Activated CD4-positive, alpha-beta memory T cell treated with anti-CD3 and anti-CD28 coated beads, Interleukin-2, amount 10 ng/mL, durations not matched to agents 7 days and 5 days (primary cell): ENCODE data around the gene SEMA4A. TPM values are rescaled to one million over a fixed set of nuclear protein-coding genes. Genes with fewer than 3 reads are reported as not detected.
A peak's percentile ranks its signal among the peaks of the same experiment; 100 is the strongest.
"Not testable (repeated sequence)": the region's sequence is repeated elsewhere in the genome, so short reads cannot be mapped to it uniquely, and the experiment has no call there.

Experiments used
- CTCF ChIA-PET: fragments of 350-600 bp; sonication (Branson Sonifier 250); formaldehyde crosslinking; loops from one replicate; lab custom pipeline; 2021; ENCODE audit warnings: antibody characterized with exemption, inconsistent platforms; lab: Charles Lee
- POLR2A ChIA-PET: fragments of 350-600 bp; sonication (Branson Sonifier 250); formaldehyde crosslinking; loops from one replicate; lab custom pipeline; 2021; ENCODE audit warnings: antibody characterized with exemption; lab: Charles Lee
- DNase-seq: peaks from one replicate; pipeline ENCODE4 v3.0.0-alpha.2; 2020
- H3K27ac Mint-ChIP-seq: one replicate; pipeline ENCODE4 v1.8.0; 2021; ENCODE audit warnings: mild to moderate bottlenecking, mixed read lengths
- H3K27me3 Mint-ChIP-seq: one replicate; pipeline ENCODE4 v1.8.0; 2021; ENCODE audit warnings: mixed read lengths
- H3K36me3 Mint-ChIP-seq: one replicate; pipeline ENCODE4 v1.8.0; 2021; ENCODE audit warnings: low read depth, mixed read lengths
- H3K4me1 Mint-ChIP-seq: one replicate; pipeline ENCODE4 v1.8.0; 2021; ENCODE audit warnings: mixed read lengths
- H3K4me3 Mint-ChIP-seq: one replicate; pipeline ENCODE4 v1.8.0; 2021; ENCODE audit warnings: mild to moderate bottlenecking, mixed read lengths
- H3K9me3 Mint-ChIP-seq: one replicate; pipeline ENCODE4 v1.8.0; 2021; ENCODE audit warnings: mixed read lengths
- total RNA-seq, 2 experiments: library from RNA; stranded (reverse); gene quantifications; one replicate each; pipeline ENCODE4 v1.2.3, GENCODE V29; 2021

SEMA4A gene
- total RNA-seq, 2 experiments from 2014 or later, result 20.8 to 21.5 TPM

DNA sequence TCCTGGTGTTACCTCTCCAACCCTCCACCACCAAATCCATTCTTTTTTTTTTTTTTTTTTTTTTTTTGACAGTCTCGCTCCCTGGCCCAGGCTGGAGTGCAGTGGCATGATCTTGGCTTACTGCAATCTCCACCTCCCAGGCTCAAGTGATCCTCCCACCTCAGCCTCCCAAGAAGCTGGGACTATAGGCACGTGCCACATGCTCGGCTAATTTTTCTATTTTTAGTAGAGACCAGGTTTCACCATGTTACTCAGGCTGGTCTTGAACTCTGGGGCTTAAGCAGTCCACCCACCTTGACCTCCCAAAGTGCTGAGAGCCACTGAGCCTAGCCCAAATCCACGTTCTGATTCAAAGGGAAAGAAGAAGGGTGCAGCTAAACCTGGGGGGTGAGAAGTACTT, 32.4 kb upstream of the SEMA4A start:
- not testable (repeated sequence) for H3K27ac Mint-ChIP-seq, DNase-seq
- POLR2A ChIA-PET, result interaction anchor here (0.9 to 4.7 kb wide), 3 partner anchors 10 to 24 kb away, joined by 3 to 29 read pairs (median 5); no protein-coding TSS in a partner anchor

DNA sequence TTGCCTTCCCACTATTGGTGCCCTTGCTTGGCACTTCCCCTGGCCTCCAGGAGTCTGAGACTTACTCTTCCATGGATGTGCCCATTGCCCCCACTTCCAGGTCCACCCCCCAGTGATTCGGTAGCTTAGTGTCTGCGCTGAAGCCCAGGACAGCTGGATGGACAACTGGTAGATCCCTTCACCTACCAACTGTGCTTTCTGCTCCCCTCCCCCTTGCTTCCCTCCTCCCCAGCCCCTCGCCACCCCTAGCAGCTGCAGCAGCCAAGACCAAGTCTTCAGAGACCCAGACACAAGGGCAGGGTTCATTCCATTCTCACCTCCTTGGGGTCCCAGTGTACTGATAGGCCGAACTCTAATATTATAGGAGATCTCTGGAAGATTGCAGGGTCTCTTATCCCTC, 31.9 kb upstream of the SEMA4A start:
- ChIA-PET POLR2A (interaction anchor here (4.7 kb wide), 1 partner anchor 24 kb away, joined by 29 read pairs; no protein-coding TSS in a partner anchor), CTCF (interaction anchor here (0.7 to 11.4 kb wide), 3 partner anchors 26 to 160 kb away, joined by 3 to 612 read pairs (median 86); no protein-coding TSS in a partner anchor)
- Mint-ChIP-seq H3K27me3 (no peaks in the 10 kb centered on the region), H3K9me3 (no peaks in the 10 kb centered on the region), H3K4me3 (no peak overlapping the region), H3K27ac (no peak overlapping the region), H3K36me3 (peaks cover 2% of the 10 kb centered on the region), H3K4me1 (peaks cover 73% of the 10 kb centered on the region)
- DNase-seq, result no peak

More for the DNA sequence above, 32.4 kb upstream of the SEMA4A start:
- not testable (repeated sequence) for H3K36me3 Mint-ChIP-seq, H3K4me3 Mint-ChIP-seq, H3K27me3 Mint-ChIP-seq, H3K9me3 Mint-ChIP-seq
- CTCF ChIA-PET, result interaction anchor here (8.0 kb wide), 1 partner anchor 25 kb away, joined by 86 read pairs; no protein-coding TSS in a partner anchor
- peaks cover 73% of the 10 kb centered on the region for H3K4me1 Mint-ChIP-seq

DNA sequence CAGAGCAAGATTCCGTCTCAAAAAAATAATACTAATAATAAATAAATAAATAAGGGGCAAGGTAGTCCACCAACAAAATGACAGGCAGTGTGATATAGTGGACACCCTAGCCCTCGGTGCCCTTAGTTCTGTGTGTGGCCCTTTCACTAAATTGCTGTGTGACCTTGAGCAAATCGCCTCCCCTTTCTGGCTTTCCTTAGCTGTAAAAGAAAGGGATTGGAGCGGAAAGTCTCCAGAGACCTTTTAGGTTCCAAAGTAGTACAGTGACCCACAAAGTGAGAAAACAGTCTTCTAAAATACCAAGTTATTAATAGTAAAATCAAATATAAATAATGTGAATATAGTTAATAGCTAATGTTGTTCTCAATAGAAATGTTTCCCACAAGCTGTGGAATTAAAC, 31.3 kb upstream of the SEMA4A start:
- ChIA-PET POLR2A (interaction anchor here (4.7 kb wide), 1 partner anchor 25 kb away, joined by 29 read pairs; no protein-coding TSS in a partner anchor), CTCF (interaction anchor here (2.1 to 11.4 kb wide), 2 partner anchors 15 to 29 kb away, joined by 7 to 612 read pairs; no protein-coding TSS in a partner anchor)
- H3K27me3 Mint-ChIP-seq, result no peaks in the 10 kb centered on the region
- no peaks in the 10 kb centered on the region for H3K9me3 Mint-ChIP-seq
- H3K4me3 Mint-ChIP-seq, result no peak overlapping the region
- DNase-seq, result no peak
- no peak overlapping the region for H3K27ac Mint-ChIP-seq
- peaks cover 77% of the 10 kb centered on the region for H3K4me1 Mint-ChIP-seq
- H3K36me3 Mint-ChIP-seq, result peaks cover 2% of the 10 kb centered on the region

DNA sequence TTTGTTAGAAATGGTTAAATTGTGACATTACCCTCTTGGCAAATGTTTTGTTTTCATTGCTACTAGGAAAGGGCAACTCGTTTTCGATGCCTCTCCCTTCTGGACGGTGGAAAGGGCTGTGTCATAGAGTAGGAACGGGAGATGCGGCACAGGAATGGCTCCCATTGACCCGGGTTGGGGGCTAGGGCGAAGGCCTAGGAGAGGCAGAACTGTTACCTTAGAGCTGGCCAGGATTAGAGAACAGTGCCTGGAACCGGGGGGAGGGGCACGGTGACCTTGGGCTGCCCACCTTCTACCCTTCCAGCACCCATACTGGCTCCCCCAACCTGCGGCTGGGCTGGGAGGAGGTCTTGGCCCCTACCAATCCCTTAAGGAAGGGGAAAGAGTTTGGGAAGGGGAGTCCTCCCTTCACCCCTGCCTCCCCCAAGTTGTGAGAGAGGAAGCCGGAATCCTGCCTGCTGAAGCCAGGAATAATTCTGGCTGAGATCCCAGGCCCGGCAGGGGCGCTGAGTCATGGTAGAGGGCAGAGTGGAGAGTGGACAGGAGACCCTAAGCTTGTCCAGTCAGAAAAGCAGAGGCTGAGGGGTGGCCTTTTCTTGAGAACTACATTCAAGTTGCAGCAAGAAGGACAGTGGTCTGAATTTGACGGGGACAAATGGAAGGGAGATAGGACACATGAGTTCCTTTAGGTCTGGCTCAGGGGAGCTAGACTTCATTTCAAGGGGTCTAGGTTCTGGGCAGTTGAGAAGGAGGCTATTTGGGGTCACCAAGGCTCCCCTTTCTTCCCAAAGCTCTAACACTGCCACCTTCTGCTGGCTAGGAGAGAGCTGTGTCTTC, 30.6 kb upstream of the SEMA4A start:
- no peak overlapping the region for H3K4me3 Mint-ChIP-seq
- peak overlapping the region; percentile 78 for H3K27ac Mint-ChIP-seq
- H3K4me1 Mint-ChIP-seq, result peaks cover 83% of the 10 kb centered on the region
- no peak for DNase-seq
- H3K27me3 Mint-ChIP-seq, result no peaks in the 10 kb centered on the region
- POLR2A ChIA-PET, result interaction anchor here (1.5 to 8.9 kb wide), 3 partner anchors 7 to 25 kb away, joined by 4 to 111 read pairs (median 29); partner anchors contain the start of gene LMNA
- CTCF ChIA-PET, result interaction anchor here (2.1 to 11.4 kb wide), 2 partner anchors 16 to 30 kb away, joined by 7 to 612 read pairs; no protein-coding TSS in a partner anchor
- no peaks in the 10 kb centered on the region for H3K9me3 Mint-ChIP-seq
- peaks cover 2% of the 10 kb centered on the region for H3K36me3 Mint-ChIP-seq

DNA sequence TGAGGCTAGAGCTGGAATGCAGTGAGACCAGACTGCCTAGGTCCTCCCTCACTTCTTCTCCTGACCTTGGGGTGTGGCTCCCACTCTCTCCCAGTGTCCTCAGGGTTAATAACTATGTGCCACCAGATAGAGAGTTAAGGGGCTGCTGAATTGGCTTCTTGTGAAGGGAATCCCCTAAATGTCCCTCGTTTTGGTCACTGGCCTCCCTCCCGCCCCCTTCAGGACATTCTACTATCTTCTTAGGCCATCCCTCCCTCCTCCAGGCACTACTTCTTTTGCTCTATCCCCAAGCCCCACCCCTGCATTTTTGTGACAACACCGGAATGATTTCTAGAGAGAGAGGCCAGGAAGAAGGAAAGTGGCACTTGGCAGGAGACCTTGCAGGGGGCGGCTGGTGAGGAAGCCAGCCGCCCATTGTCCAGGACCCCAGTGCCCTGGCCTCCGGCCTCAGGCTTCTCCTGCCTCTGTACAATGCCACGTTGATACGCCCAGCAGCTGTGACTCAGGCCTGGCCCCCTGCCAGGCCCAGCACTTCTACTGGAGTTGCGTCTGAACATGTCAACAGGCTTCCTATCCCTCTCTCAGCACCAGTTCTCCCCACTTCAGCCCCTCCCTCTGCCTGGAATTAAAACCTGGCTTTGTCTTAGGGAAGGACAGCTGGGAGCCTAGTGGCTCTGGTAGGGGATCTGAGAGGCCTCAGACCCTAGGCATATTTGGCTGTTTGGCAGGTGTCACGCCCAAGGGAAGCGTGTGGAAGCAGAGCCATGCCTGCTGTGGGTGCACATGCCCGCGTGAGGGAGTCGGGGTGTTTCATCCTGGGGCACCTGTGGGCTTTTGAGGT, 29.8 kb upstream of the SEMA4A start:
- H3K27me3 Mint-ChIP-seq, result no peaks in the 10 kb centered on the region
- H3K4me3 Mint-ChIP-seq, result peak overlapping the region; percentile 6
- ChIA-PET CTCF (interaction anchor here (2.1 to 11.4 kb wide), 3 partner anchors 8 to 31 kb away, joined by 7 to 612 read pairs (median 98); partner anchors contain the start of gene LMNA), POLR2A (interaction anchor here (1.5 to 8.9 kb wide), 2 partner anchors 8 to 24 kb away, joined by 4 to 111 read pairs; partner anchors contain the start of gene LMNA)
- DNase-seq, result peak; percentile 61
- H3K4me1 Mint-ChIP-seq, result peaks cover 85% of the 10 kb centered on the region
- H3K36me3 Mint-ChIP-seq, result peaks cover 2% of the 10 kb centered on the region
- no peaks in the 10 kb centered on the region for H3K9me3 Mint-ChIP-seq
- peak overlapping the region; percentile 78 for H3K27ac Mint-ChIP-seq

DNA sequence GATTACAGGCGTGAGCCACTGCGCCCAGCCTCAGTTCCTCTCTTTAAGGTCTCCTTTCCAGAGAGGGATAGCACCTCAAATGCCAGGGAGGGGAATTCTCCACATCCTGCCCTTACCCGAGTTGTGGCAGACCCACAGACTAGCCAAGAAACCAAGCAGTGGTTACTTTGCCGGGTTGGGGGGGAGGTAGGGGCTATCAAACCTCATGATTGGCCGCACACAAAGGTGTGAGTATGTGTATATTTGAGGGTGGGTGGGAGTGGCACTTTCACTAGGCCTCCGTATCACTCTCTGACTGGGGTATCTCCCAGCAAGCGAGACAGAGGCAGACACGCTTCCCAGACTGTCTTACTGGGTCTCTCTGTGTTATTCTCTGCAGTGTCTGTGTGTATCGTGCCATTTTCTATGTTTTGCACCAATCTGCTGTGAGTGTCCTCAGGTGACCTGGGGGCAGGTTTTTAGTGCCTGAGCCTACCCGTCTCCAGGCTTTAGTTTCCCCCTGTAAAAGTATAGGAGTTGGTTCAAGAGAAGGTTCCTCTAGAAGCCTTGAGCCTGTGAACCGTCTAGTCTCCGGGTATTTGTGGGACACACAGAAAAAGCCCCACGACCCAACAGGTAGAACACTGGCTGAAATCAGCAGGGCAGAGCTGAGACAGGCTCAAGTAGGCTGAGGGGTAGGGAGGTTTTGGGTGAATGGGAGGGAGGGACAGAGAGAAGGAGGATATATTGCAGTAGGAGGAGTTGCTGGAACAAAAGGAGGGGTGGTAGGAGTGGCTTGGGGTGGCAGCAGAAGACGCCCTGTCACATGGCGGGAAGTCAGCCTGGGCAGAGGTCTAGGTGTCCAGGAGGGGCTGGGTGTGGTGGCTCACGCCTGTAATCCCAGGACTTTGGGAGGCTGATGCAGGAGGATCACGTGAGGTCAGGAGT, 28.6 kb upstream of the SEMA4A start:
- Mint-ChIP-seq H3K36me3 (peaks cover 2% of the 10 kb centered on the region), H3K27me3 (no peaks in the 10 kb centered on the region), H3K4me3 (peak overlapping the region; percentile 34), H3K27ac (peak overlapping the region; percentile 78), H3K4me1 (peaks cover 90% of the 10 kb centered on the region), H3K9me3 (no peaks in the 10 kb centered on the region)
- peak; percentile 38 for DNase-seq
- POLR2A ChIA-PET, result interaction anchor here (0.6 to 8.9 kb wide), 5 partner anchors 9 to 212 kb away, joined by 3 to 222 read pairs (median 15); partner anchors contain the start of gene LMNA
- CTCF ChIA-PET, result interaction anchor here (0.6 to 11.4 kb wide), 7 partner anchors 9 to 158 kb away, joined by 3 to 612 read pairs (median 34); partner anchors contain the start of genes LMNA, SMG5 and TMEM79

DNA sequence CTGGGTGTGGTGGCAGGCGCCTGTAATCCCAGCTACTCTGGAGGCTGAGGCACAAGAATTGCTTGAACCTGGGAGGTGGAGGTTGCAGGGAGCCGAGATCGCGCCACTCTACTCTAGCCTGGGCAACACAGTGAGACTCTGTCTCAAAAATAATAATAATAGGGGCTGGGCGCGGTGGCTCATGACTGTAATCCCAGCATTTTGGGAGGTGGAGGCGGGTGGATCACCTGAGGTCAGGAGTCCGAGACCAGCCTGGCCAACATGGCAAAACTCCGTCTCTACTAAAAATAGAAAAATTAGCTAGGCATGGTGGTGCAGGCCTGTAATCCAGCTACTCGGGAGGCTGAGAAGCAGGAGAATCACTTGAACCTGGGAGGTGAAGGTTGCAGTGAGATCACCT, 27.8 kb upstream of the SEMA4A start:
- H3K4me3 Mint-ChIP-seq, H3K36me3 Mint-ChIP-seq, DNase-seq, H3K27me3 Mint-ChIP-seq, H3K9me3 Mint-ChIP-seq: not testable (repeated sequence)
- peaks cover 89% of the 10 kb centered on the region for H3K4me1 Mint-ChIP-seq
- peak overlapping the region; percentile 78 for H3K27ac Mint-ChIP-seq
- ChIA-PET CTCF (interaction anchor here (0.6 to 11.4 kb wide), 7 partner anchors 10 to 158 kb away, joined by 3 to 612 read pairs (median 34); partner anchors contain the start of genes LMNA, SMG5 and TMEM79), POLR2A (interaction anchor here (0.6 to 8.9 kb wide), 6 partner anchors 10 to 211 kb away, joined by 3 to 222 read pairs (median 9); partner anchors contain the start of gene LMNA)

DNA sequence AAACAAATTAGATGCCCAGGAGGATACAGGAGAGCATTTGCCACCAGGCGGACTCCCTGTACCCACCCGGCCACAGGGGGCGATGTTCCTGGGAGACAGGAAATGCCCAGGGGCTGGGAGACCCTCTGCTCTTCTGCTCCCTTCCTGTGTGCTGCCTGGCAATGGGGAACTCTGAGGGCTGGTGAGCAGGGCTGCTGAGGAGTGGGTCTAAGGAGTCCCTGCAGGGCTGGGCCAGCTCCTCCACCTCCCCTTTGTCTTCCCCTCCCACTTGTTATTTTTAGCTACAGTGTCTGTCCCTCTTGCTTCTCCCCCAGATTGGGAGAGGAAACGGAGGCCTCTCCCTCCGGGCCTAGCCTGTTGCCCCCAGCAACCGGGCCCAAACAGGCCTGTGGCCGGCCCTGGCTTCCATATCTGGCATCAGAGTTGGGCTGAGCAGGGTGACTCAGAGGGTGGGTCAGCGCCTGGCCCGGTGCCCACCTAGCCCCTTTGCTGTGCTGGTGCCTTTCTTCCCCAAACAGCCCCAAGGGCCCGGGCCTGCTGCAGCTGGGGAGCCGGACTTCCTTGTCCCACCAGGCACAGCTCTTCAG, 27.2 kb upstream of the SEMA4A start:
- Mint-ChIP-seq H3K27ac (peak overlapping the region; percentile 85), H3K4me3 (peak overlapping the region; percentile 53), H3K9me3 (no peaks in the 10 kb centered on the region), H3K27me3 (no peaks in the 10 kb centered on the region), H3K36me3 (peaks cover 5% of the 10 kb centered on the region), H3K4me1 (peaks cover 86% of the 10 kb centered on the region)
- ChIA-PET CTCF (interaction anchor here (2.5 to 11.4 kb wide), 6 partner anchors 10 to 157 kb away, joined by 7 to 612 read pairs (median 40); partner anchors contain the start of genes LMNA, SMG5 and TMEM79), POLR2A (interaction anchor here (0.9 to 8.9 kb wide), 9 partner anchors 11 to 210 kb away, joined by 3 to 222 read pairs (median 7); partner anchors contain the start of genes LMNA, PMF1 and SMG5)
- DNase-seq, result peak; percentile 76

DNA sequence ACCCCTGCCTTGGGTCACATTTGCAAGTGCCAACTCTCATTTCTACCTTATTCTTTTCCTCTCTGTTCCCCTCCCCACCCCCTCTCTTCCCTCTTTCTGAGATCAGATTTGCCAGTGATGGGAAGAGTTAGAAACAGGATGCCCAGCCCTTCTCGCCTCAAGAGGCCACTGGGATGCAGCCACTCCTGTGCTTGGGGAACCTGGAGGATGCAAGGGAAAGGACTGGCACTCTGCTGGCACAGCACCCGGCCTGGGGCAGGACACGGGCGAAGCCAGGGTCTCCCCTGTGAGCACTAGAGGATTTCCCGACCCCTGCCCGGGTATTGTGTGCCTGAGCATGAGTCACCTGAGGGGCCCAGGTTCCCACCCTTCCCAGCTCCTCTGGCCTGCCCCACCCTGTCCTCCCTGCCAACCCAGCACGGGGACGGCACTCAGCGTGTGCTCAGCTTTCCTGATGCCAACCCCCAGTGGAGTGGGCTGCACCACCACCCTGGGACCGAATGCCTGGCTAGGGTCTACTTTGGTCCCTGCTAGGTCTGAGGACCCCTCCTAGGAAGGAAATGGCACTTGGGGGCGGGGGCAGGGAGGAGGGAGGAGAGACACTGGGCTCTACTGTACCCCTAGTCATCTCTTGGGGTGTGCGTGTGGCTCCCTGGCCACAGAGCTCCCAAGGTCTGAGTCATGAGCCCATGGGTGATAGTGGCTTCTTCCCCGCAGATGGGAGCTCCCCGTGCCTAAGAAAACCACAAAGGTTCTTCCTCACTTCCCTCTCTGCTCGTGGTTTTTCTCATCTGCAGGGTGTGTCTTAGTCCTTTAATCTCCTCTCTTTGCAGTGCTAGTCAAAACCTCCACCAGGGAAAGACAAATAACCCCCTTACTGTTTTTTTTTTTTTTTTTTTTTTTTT, 26.5 kb upstream of the SEMA4A start:
- Mint-ChIP-seq H3K27me3 (no peaks in the 10 kb centered on the region), H3K27ac (peak overlapping the region; percentile 85), H3K36me3 (peaks cover 6% of the 10 kb centered on the region), H3K4me3 (peak overlapping the region; percentile 62), H3K9me3 (no peaks in the 10 kb centered on the region), H3K4me1 (peaks cover 80% of the 10 kb centered on the region)
- CTCF ChIA-PET, result interaction anchor here (0.7 to 11.4 kb wide), 11 partner anchors 11 to 193 kb away, joined by 3 to 612 read pairs (median 9); partner anchors contain the start of genes LMNA, SMG5 and TMEM79
- peak; percentile 92 for DNase-seq
- POLR2A ChIA-PET, result interaction anchor here (0.9 to 8.9 kb wide), 10 partner anchors 12 to 156 kb away, joined by 3 to 222 read pairs (median 6); partner anchors contain the start of genes ARHGEF2, LMNA, PMF1 and SMG5

DNA sequence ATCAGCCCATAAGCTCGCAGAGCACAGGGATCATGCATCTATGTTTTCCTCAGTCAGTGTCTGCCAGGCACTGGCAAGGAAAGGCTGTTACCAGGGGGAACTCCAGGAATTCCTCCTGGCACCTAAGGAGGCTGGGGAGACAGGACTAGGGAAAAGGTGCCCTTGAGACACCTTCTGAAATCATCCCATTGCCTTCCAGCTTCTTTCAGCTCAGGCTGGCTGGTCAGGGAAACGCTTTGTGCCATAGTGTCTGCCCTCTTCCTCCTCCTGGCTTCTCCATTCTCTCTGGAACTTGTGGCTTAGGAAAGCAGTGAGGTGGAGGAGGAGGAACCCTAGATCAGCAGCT, 25.1 kb upstream of the SEMA4A start:
- Mint-ChIP-seq H3K27ac (no peak overlapping the region), H3K9me3 (no peaks in the 10 kb centered on the region), H3K4me1 (peaks cover 70% of the 10 kb centered on the region), H3K36me3 (peaks cover 6% of the 10 kb centered on the region), H3K4me3 (no peak overlapping the region), H3K27me3 (no peaks in the 10 kb centered on the region)
- POLR2A ChIA-PET, result interaction anchor here (0.9 to 8.9 kb wide), 7 partner anchors 9 to 901 kb away, joined by 3 to 222 read pairs (median 10); partner anchors contain the start of genes LMNA and SMG5
- DNase-seq, result no peak
- CTCF ChIA-PET, result interaction anchor here (0.7 to 11.4 kb wide), 10 partner anchors 10 to 97 kb away, joined by 3 to 612 read pairs (median 9); partner anchors contain the start of genes LMNA and PMF1
